B cell (primary cell): ENCODE data around the gene ANAPC10.

Source experiments
- EZH2 ChIP-seq: IDR thresholded peaks from 2 replicates; pipeline ENCODE4 v1.6.1; 2012; ENCODE audit warnings: borderline replicate concordance, low read depth, mild to moderate bottlenecking, moderate library complexity, low read length; ENCODE audit not compliant: insufficient read depth, poor library complexity, severe bottlenecking
- TF ChIP-seq, protein P1 (sequence below): fragments of 200-600 bp; IDR thresholded peaks from one replicate; pipeline ENCODE4 v1.8.0; 2022; ENCODE audit warnings: antibody characterized with exemption, mild to moderate bottlenecking

GRCh38 chr4:145099653-145100052, 1.7 kb upstream of the ANAPC10 start:
- TF ChIP-seq, protein P1, sequence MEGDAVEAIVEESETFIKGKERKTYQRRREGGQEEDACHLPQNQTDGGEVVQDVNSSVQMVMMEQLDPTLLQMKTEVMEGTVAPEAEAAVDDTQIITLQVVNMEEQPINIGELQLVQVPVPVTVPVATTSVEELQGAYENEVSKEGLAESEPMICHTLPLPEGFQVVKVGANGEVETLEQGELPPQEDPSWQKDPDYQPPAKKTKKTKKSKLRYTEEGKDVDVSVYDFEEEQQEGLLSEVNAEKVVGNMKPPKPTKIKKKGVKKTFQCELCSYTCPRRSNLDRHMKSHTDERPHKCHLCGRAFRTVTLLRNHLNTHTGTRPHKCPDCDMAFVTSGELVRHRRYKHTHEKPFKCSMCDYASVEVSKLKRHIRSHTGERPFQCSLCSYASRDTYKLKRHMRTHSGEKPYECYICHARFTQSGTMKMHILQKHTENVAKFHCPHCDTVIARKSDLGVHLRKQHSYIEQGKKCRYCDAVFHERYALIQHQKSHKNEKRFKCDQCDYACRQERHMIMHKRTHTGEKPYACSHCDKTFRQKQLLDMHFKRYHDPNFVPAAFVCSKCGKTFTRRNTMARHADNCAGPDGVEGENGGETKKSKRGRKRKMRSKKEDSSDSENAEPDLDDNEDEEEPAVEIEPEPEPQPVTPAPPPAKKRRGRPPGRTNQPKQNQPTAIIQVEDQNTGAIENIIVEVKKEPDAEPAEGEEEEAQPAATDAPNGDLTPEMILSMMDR = no peak
- no peak for TF ChIP-seq EZH2
